GM08714 (cell line): ENCODE measurements around the gene UTP25.

Source experiments
- H3K4me3 ChIP-seq: fragments of 200-500 bp; sonication (Bioruptor generic); 2 replicates; pipeline ENCODE4 v1.5.1; 2014; ENCODE audit warnings: mild to moderate bottlenecking, low read length, inconsistent platforms
- ZNF274 ChIP-seq: IDR thresholded peaks from 2 replicates; pipeline ENCODE4 v1.6.1; 2012; ENCODE audit warnings: mild to moderate bottlenecking, low read depth, low read length

Gene UTP25

DNA sequence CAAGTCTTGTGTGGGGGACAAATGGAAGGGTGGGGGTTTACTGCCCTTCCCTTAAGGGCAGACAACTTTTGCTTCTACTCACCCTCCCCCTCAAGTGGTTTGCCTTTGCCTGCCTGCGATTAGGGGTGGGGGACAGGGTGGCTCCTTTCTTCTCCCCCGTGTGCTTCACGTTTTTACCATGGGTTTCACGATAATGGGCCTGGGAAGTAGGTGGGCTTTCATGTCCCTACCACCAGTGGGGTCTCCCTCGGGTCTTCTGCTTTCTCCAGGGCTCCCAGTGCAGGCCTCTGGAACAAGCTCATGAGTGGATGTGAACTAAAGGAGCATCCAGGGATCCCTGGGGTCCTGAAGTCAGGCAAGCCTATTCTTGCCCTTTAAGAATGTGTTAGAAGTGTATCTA, 21.6 kb downstream of the UTP25 start:
- no peak overlapping the region for H3K4me3 ChIP-seq
- TF ChIP-seq ZNF274 = no peak

DNA sequence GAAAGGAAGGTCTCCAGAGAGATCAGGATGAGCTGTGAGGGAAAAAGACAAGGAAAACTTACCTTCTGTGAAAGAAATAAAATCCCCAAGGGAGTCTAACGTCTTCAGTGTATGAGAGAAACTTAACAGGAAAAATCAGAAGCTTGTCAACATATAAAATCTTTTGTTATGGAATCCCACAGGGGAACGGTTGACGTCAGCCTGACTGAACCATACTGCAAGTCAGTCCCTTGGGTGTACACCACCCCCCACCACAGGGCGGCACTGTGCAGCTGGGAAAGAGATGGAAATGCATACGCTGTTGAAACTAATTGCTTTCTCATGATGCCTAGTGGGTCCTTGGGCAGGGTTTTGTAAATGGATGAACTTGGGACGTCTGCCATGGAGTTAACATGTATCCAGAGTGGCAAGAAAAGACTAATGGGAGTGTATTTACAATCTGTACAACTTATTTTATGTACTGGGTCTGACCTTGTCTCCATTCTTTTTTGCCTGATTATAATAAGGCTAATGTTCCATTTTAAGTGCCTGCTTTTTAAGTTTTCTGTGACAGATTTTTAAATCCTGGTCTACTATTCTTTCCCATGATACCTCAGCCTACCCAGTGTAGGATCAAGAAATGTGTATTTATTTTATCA, 22.7 kb downstream of the UTP25 start:
- TF ChIP-seq ZNF274 = no peak
- no peak overlapping the region for H3K4me3 ChIP-seq

DNA sequence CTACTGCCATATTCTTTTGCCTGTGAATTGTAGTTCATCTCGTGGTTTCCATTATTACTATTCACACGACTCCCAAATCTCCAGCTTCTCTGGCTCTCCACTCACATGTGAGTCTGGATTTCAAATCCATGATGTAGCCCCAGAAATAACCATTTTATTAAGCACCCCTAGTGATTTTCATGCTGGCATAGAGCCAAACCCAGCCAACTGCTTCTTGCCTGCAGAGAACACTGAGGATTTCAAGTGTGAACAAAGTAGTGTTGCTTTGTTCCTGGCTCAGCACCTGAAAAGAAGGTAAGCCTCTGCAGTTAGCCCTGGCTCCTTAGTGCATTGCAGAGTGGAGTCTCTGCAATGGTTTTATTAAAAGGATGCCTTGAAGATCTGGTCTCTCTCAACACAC, 25.9 kb downstream of the UTP25 start:
- H3K4me3 ChIP-seq = no peak overlapping the region
- TF ChIP-seq ZNF274 = no peak

DNA sequence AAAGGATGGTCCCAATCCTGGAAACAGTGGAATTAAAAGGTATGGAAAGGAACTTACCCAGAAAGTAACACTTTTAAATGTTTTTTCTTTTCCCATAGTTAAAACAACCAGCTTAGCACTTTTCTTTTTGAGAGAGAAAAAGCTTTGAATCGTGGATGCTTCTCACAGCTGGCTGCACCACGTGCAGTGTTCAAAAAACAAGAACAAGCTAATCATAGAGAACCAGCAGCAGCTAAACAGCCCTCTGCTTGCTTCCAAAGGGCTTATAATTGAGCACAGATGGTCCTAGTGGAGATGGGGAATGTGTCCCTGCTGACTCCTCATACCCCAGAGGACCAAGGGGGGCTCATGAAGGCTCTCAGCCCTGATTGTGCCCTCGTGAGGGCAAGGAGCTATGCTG, 26.4 kb downstream of the UTP25 start:
- no peak overlapping the region for H3K4me3 ChIP-seq
- TF ChIP-seq ZNF274 = no peak

DNA sequence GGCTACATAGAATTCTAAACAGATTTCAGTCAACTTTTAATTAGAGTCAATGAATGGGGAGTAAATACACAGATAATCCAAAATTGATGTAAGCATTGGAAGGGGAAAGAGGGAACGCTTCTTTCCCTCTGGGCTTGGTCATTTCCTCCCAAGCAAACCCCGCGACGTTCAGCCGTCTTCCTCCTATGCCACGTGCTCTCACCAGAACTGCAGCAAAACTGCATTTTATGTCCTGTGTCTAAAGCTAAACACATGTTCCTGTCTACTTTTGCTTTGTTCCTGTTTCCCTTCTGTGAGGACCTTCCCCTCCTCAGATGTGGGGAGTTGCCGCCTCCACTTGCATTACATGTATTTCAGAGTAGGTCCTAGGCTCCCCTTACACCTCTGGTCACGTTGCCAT, 27.2 kb downstream of the UTP25 start:
- no peak for TF ChIP-seq ZNF274
- no peak overlapping the region for H3K4me3 ChIP-seq

DNA sequence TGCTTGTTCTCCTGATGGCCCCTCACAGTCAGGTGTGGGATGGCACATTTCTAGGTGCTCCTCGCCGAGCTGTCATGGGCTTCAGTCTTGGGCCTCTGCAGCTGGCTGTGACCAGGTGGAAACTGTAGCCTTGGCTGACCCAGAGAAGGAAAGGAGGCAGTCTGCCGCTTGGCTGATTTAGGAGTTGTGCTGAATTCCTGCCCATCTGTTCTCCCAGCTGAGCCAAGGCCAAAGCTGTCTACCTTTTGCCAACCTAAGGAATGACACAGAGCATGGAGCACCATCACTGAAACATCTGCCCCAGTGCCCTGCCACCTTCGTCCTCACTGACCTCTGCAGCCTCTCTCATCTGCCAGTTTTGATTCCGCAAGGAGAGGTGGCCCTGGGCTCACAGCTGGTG, 27.9 kb downstream of the UTP25 start:
- H3K4me3 ChIP-seq = no peak overlapping the region
- TF ChIP-seq ZNF274 = no peak

DNA sequence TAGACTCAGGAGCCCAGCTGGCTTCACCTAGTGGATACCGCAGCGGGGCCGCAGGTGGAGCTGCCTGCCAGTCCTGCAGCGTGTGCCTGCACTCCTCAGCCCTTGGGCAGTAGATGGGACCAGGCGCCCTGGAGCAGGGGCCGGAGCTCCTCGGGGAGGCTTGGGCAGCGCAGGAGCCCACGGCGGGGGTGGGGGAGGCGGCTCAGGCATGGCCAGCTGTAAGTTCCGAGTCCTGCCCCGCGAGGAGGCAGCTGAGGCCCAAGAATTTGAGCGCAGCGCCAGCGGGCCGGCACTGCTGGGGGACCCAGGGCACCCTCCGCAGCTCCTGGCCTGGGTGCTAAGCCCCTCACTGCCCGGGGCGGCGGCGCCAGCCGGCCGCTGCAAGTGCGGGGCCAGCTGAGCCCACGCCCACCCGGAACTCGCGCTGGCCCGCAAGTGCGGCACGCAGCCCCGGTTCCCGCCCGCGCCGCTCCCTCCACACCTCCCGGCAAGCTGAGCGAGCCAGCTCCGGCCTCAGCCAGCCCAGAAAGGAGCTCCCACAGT, 30.9 kb downstream of the UTP25 start:
- no peak for TF ChIP-seq ZNF274

DNA sequence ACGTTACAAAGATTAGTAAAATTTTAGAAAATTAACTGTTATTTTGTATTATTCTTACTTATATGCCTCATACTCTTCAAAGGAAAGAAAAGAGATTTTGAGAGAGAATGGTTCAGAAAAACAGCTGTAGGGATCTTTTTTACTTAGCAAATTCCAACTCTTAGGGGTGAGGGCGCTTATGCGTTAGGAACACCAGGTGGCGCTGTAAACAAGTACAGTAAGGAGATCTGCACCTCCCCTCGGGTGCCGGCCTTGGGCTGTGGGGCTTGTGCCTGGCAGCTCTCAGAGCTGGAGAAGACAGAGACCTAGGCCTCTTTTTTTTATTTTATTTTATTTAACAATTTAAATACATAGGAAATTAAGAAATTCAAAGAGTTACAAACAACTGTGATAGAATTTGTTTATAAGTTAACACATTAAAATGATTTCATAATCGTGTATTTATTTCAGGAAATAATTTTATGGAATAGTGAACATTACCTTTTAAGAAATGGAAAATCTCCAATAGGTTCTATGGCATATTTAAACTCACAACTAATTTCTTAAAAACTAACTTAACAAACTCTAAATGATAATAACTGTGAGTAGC, 32.6 kb downstream of the UTP25 start:
- H3K4me3 ChIP-seq = no peak overlapping the region
- no peak for TF ChIP-seq ZNF274

More for the DNA sequence above, 30.9 kb downstream of the UTP25 start:
- H3K4me3 ChIP-seq = no peak overlapping the region

DNA sequence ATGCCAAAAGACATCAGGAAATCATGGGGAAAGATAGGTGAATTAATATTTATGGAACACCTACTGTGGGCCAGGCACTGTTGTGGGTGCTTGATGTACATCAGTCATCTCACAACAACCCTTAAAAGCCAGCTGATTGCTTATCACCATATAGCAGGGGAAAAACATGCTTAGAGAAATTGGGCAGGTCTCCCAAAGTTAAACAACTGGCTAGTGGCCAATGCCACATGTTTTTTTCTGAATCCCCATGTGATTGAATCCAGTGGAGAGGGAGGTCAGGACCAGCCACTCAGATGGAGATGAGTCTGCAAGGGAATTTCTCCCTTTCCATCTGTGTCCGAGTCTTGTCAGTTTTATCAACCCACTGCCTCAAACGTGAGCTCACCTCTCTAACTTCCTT, 33.5 kb downstream of the UTP25 start:
- no peak overlapping the region for H3K4me3 ChIP-seq
- no peak for TF ChIP-seq ZNF274

DNA sequence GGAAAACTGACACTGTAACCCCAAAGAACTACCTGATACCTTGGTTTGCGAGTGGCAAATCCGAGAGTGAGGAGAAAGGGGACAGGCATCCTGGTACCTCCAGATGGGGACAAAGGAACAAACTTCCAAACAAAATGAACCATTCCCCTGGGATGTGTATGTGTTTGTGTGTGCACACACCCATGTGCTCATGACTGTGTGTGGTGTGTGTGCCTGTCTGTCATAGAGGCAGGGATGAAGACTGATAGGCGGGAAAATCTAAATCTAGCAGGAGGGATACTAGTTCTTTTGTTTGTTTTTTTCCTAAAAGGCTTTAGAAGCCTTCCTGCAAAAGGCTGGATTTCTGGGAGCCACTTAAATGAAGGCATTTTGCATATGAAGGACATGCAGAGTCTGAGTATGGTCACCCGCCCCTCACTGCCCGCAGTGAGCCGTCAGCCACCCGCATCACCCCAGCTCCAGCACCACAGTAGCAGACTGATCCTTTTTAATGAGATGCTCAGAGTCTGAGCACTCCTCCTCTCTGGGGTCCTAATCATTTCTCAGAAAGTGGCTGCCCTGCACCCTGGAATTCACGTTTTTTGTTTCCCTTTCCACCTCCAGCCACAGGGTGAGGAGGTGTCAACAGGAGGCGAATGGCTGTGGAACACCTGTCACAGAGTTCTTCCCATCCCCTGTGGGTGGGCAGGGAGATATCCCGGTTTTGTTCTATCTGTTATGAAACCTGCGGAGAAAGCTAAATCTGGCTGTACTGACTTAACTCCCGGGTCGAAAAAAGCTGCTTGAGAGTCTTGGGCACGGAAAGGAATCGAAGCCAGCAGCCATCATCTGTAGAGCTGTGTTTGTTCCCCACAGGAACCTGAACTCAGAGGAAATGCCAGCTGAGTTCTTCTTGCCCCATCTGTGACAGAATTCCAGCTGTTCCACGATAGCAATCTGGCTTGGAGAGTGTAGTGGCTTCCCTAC, 34.9 kb downstream of the UTP25 start:
- no peak overlapping the region for H3K4me3 ChIP-seq
- TF ChIP-seq ZNF274 = no peak

DNA sequence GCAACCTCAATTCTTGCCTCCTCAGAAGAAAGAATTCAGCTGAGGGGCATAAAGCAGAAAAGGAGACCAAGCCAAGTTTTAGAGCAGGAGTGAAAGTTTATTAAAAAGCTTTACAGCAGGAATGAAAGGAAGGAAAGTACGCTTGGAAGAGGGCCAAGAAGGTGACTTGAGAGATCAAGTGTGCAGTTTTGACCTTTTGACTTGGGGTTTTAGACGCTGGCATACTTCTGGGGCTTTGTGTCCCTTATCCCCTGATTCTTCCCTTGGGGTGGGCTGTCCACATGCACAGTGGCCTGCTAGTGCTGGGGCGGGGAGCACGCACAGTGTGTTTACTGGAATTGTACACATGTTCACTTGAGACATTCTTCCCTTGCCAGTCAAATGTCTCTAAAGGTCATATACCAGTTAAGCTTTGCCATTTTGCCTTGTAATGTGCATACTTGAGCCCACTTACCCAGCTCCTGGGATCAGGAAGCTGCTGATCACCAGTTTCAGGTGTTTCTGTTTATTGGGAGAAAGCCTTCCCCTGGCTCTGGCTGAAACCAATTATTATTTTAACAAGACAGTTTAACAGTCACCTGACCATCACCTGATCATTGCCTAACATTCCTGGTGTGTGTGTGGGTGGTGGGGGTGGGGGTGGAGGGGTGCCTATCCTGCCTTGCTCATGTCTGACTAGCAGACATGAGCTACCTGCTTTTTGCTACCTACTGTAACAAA, 36.2 kb downstream of the UTP25 start:
- no peak for TF ChIP-seq ZNF274
- no peak overlapping the region for H3K4me3 ChIP-seq

DNA sequence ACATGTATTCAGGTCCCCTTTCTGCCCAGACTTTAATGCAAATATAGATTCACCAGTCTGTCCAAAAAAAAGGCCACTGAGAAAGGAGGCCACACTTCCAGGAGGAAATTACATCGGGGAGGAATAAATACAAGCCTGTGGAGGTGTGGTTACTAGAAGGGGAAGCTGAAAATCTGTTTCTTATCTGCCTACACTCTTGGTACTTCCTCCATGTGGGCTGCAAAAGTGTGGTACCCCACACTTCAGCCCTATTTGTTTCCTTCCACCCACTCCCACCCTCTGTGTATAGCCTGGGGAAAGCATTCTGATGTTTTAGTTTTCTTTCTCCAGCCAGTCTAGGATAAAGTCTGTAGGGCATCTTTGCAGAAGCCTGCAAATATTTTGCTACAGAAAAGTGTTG, 38.4 kb downstream of the UTP25 start:
- H3K4me3 ChIP-seq = no peak overlapping the region
- no peak for TF ChIP-seq ZNF274

DNA sequence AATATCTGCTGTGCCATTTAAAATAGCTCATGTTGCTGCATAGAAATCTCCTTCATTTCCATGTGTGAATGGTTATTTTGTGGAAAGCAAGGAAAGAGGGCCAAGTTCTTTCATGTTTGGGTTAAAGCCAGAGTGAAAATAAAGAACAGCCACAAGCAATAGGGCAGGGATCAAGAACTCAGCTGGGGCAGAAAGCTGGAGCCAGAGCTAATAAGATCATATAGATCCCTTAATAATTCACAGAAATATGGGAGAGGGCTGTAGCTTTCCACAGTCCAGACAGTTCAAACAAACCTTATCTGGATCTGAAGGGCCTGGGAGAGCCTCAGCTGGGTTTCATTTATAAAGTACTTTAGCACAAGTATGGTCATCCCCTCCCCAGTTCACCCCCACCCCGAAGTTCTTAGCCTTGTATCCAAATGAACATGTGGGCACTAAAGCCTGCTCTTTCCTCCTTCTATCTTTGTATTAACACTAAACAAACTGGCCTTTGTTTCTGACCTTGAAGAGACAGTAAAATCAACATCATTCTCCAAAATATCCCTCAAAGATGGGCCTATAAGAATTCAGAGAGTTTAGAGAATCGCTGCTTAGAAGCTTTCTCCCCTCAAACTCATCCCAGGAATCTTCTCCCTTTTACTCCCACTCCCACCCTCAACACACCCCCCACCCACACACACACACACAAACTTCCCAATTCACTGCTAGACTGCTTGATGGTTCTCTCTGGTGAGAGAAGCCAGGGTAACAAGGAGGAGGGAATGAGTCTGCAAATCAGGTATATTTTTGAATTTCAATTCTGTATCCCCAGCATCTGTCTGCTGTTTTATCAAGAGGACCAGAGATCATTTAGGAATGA, 41.7 kb downstream of the UTP25 start:
- TF ChIP-seq ZNF274 = no peak
- H3K4me3 ChIP-seq = no peak overlapping the region

DNA sequence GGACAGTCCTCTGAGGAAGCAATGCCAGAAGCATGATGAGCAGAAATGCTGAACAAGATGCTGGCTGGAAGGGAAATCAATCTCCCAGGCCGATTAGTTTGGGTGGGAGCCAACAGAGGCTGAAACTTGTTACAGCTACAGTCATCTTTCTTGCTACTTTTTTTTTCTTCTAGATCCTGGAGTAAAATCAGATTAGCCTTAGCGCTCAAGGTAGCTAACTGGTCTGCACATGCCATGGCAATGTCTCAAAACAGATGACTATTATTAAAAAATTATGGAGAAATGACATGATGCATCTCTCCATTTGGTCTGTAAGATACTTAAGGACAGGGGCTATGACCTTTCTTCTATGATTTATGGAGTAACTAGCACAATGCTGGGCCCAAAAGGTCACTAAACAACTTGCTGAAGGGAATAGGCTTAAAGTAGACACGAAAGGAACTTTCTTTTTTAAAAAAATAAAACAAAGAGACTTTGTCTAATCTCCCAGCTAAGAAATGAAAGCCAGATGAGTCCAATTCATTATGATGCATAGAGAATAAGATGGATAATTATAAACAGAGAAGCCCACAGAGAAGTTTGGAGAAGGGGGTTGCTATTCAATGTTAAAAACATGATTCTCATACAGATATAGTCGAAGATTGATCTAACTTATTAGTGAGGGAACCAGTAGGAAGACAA, 42.5 kb downstream of the UTP25 start:
- no peak overlapping the region for H3K4me3 ChIP-seq
- TF ChIP-seq ZNF274 = no peak
